Pancreas (tissue), 10 donors: ENCODE measurements around the gene BBX. TPM values are rescaled to one million over a fixed set of nuclear protein-coding genes. Genes with fewer than 3 reads are reported as not detected.

Experiments used
- ATAC-seq, 4 donors: fragments of 200-7000 bp; cut with Tn5 transposase; one replicate each; pipeline versions ENCODE4 v1.8.0 to v1.9.1; 2020; ENCODE audit warnings: mild to moderate bottlenecking in 4 of 4, moderate library complexity in 4 of 4
- DNase-seq, 6 donors: peaks; one replicate each; pipeline ENCODE4 v3.0.0-alpha.2; 2020
- FAIRE-seq: peaks from 2 replicates; lab custom pipeline; 2012; peaks lifted over from hg19 to GRCh38; lab: Jason Lieb, UNC
- H3K27ac ChIP-seq, 4 donors: fragments of 200-600 bp; sonication (generic); 1 replicate in 3 of 4; 2 replicates in 1 of 4; pipeline versions ENCODE4 v1.5.0 to v1.8.0; 2020
- H3K27me3 ChIP-seq, 4 donors: fragments of 200-600 bp; one replicate each; pipeline ENCODE4 v1.8.0; 2021
- H3K36me3 ChIP-seq, 3 donors: fragments of 200-600 bp; sonication (generic) in 1 of 3; one replicate each; pipeline versions ENCODE4 v1.5.0 to v1.8.0; 2020 to 2021
- H3K4me1 ChIP-seq, 3 donors: fragments of 200-600 bp; one replicate each; pipeline ENCODE4 v1.8.0; 2021
- H3K4me3 ChIP-seq, 4 donors: fragments of 200-600 bp; sonication (generic) in 2 of 4; one replicate each; pipeline versions ENCODE4 v1.5.0 to v1.8.0; 2020 to 2021
- H3K9me3 ChIP-seq, 4 donors: fragments of 200-600 bp; one replicate each; pipeline ENCODE4 v1.8.0; 2021
- CTCF ChIP-seq, 4 donors: fragments of 200-600 bp; sonication (generic) in 3 of 4; IDR thresholded peaks; one replicate each; pipeline versions ENCODE4 v1.5.0 to v1.8.0; 2021; ENCODE audit warnings: antibody characterized with exemption in 4 of 4
- WGBS, 2 donors: extraction: QIAGEN DNeasy Blood & Tissue Kit; methylation state at CpG; one replicate each; pipeline ENCODE4 v1.1.7; 2013; 5-methylcytosine and 5-hydroxymethylcytosine counted together
- intact Hi-C, 3 donors: fragments of 100-400 bp; cut with DNase I; formaldehyde crosslinking; loops; one replicate each; pipeline versions ENCODE4 v1.11.1 to v1.14.2; 2022
- polyA plus RNA-seq, 2 donors: library from polyadenylated mRNA; stranded (reverse); fragments of 200-250 nt; gene quantifications; one replicate each; pipeline ENCODE4 v1.2.3, GENCODE V29; 2013
- total RNA-seq, 6 donors: library from RNA; stranded (reverse); fragmentation: NEBNext Ultra II Directional in 4 of 6; extraction: Animal tissue kit (Norgen Biotek cat#: 25700) in 4 of 6; gene quantifications; one replicate each; pipeline versions ENCODE4 v1.2.1 to v1.2.4, GENCODE V29; 2021 to 2023
- donor health status: healthy with polysubstance abuse.
- donor health status: DM: no; HTN: no; CAD: no; lungs with moderate emphysema.
- donor health status: DM: no; HTN: no; CAD: no.
- donor health status: control.
- donor health status: control.
- donor health status: Bipolar disorder and iron deficiency.
- donor health status: DM: yes; HTN: yes; CAD: no.
- donor health status: DM: no; HTN: no; CAD: no.
- donor health status: DM: no; HTN: no; CAD: no.
- donor health status: DM: yes; HTN: yes; CAD: no.

BBX gene
- total and polyA plus RNA-seq, 8 donors, result 3.9 to 43.8 (median 19.8) TPM

DNA sequence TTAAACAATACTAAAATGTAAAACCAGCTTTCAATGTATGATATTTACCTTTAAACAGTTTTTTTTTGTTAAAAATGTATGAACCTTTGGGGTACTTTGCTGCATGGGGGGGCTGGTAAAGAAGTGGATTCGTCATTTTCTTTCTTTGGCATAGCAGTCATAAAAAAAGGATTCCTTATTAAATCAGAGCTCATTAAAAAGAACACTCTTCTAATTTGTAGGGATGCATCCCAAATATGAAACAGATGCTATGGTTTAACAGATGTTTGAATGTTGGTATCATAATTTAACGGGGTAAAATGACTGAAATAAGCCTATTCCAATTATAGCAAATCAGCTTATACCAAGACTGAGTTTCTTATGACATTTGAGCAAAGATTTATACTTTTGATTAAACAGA is 234.4 kb downstream of the BBX start:
- intact Hi-C loops, result no loop called here
- DNase-seq (no peak), FAIRE-seq (no peak), ATAC-seq (no peak)
- no peak for TF ChIP-seq CTCF (IDR thresholded peaks at IDR 0.05)
- no peaks in the 10 kb centered on the region for H3K9me3 ChIP-seq
- no peaks in the 10 kb centered on the region for H3K27me3 ChIP-seq
- WGBS, 2 donors, result 96 to 98% methylated on average over 2 of the region's 2 CpGs
- H3K36me3 ChIP-seq, result no peaks in the 10 kb centered on the region
- no peak overlapping the region for H3K27ac ChIP-seq
- H3K4me3 ChIP-seq, result no peak overlapping the region
- H3K4me1 ChIP-seq, result peaks cover 0 to 5% (median 0%) of the 10 kb centered on the region in 3 donors

- Histone ChIP-seq H3K4me1 (no peaks in the 10 kb centered on the region), H3K9me3 (no peaks in the 10 kb centered on the region), H3K27me3 (no peaks in the 10 kb centered on the region), H3K27ac (no peak overlapping the region), H3K36me3 (no peaks in the 10 kb centered on the region), H3K4me3 (no peak overlapping the region)
- no peak for TF ChIP-seq CTCF (IDR thresholded peaks at IDR 0.05)
- FAIRE-seq, result no peak
- no peak for DNase-seq
- intact Hi-C loops, result no loop called here
- no peak for ATAC-seq
These were observed 237.4 kb downstream of the BBX start for GRCh38 chr3:107760144-107760543.

- no peaks in the 10 kb centered on the region for H3K4me1 ChIP-seq
- H3K27me3 ChIP-seq, result no peaks in the 10 kb centered on the region
- no peaks in the 10 kb centered on the region for H3K9me3 ChIP-seq
- intact Hi-C loops, result no loop called here
- FAIRE-seq (no peak), DNase-seq (no peak), ATAC-seq (no peak)
- H3K36me3 ChIP-seq, result no peaks in the 10 kb centered on the region
- H3K4me3 ChIP-seq, result no peak overlapping the region
- TF ChIP-seq CTCF (IDR thresholded peaks at IDR 0.05), result no peak
- WGBS, 2 donors, result 53 to 56% methylated on average over 2 of the region's 2 CpGs
- H3K27ac ChIP-seq, result no peak overlapping the region
These were observed 238.6 kb downstream of the BBX start for GRCh38 chr3:107761391-107761790.

GRCh38 chr3:107765524-107765923 is 242.8 kb downstream of the BBX start:
- no peak for ATAC-seq
- FAIRE-seq, result no peak
- Histone ChIP-seq H3K4me1 (no peaks in the 10 kb centered on the region), H3K9me3 (no peaks in the 10 kb centered on the region), H3K4me3 (no peak overlapping the region), H3K27me3 (no peaks in the 10 kb centered on the region), H3K36me3 (no peaks in the 10 kb centered on the region), H3K27ac (no peak overlapping the region)
- intact Hi-C loops, result no loop called here
- WGBS, 2 donors, result 93 to 94% methylated on average over 6 of the region's 6 CpGs
- no peak for DNase-seq
- TF ChIP-seq CTCF (IDR thresholded peaks at IDR 0.05), result no peak

DNA sequence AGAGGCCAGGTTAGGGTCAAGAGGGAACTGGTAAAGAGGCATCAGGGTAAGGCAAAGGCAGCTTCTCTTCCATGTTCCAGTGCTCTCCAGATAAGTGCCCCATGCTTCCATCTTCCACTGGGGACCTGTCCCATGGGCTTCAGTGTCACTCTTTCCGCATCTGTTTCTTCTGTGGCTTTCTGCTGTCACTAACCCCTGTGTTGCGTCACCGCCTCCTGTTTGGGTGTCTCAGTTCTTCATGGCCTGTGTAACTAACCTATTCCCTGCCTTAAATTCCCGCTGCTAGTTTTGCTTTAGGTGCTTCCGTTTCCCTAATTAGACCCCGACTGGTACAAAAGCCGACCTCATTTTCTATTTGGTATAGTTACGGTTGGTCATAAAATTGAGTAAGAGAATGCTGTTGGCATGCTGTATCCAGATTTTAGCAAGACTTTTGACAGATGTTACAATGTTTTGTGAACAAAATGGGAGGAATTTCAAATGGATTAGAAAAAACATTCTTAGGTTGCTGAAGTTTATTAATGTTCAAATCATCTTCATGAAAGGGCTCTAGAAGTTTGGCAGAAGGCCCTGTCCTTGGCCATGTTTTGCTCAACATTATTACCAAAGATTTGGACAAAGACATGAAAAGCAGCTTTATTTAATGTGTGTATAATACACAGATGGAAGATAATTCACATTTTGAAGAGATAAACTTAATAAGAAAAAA is 245.3 kb downstream of the BBX start:
- no peaks in the 10 kb centered on the region for H3K9me3 ChIP-seq
- WGBS, 2 donors, result 86 to 90% methylated on average over 8 of the region's 8 CpGs

More for the DNA sequence above, 245.3 kb downstream of the BBX start:
- ATAC-seq (no peak), DNase-seq (no peak), FAIRE-seq (no peak)
- no peaks in the 10 kb centered on the region for H3K27me3 ChIP-seq
- no peaks in the 10 kb centered on the region for H3K4me1 ChIP-seq
- no peak overlapping the region for H3K27ac ChIP-seq
- intact Hi-C loops, result no loop called here
- H3K4me3 ChIP-seq, result no peak overlapping the region
- TF ChIP-seq CTCF (IDR thresholded peaks at IDR 0.05), result no peak
- no peaks in the 10 kb centered on the region for H3K36me3 ChIP-seq
